ENCODE data around the gene POM121L2.

The POM121L2 gene

DNA sequence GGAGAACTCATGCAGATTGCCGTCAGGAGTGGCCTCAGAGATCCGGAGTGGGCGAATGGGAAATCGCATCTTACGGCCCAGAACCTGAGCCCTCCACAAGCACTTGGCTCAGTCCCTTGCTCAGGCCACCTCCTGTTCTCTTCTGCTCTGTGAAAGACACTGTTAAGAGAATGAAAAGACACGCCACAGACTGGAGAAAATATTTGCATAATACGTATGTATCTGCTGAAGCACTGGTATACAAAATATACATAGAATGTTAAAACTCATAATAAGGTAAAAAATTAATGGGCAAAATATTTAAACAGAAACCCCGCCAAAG is 838 bp upstream of the POM121L2 start:
- no peak for DNase-seq (ENCODE audit: low read depth)
- peak overlapping the region; percentile 51 for H3K4me3 ChIP-seq (ENCODE audit: low read depth, low read length)
- in situ Hi-C loops (cut with HindIII; ENCODE audit: low sequenced_read_pairs) = no loop called here
- TF ChIP-seq, protein P1, sequence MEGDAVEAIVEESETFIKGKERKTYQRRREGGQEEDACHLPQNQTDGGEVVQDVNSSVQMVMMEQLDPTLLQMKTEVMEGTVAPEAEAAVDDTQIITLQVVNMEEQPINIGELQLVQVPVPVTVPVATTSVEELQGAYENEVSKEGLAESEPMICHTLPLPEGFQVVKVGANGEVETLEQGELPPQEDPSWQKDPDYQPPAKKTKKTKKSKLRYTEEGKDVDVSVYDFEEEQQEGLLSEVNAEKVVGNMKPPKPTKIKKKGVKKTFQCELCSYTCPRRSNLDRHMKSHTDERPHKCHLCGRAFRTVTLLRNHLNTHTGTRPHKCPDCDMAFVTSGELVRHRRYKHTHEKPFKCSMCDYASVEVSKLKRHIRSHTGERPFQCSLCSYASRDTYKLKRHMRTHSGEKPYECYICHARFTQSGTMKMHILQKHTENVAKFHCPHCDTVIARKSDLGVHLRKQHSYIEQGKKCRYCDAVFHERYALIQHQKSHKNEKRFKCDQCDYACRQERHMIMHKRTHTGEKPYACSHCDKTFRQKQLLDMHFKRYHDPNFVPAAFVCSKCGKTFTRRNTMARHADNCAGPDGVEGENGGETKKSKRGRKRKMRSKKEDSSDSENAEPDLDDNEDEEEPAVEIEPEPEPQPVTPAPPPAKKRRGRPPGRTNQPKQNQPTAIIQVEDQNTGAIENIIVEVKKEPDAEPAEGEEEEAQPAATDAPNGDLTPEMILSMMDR (IDR thresholded peaks at IDR 0.05; ENCODE audit: low read depth, low read length, missing control alignments) = no peak

DNA sequence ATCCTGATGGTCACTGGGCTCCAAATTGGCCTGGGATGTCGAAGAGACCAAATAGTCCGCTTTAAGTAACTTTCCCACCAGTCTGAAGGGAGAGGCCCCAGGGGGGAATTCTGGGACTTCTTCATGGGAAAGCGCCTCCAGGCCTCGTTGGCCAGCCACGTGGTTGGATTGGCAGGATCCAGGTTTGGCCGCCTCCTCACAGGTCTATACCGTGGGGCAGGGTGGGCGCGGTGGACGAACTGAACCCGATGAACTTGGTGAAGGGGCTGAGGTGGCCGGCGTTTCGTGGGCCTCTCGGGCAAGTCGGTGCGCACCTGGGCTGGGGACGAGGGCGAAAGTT is 297 bp downstream of the POM121L2 start:
- in situ Hi-C loops (cut with HindIII; ENCODE audit: low sequenced_read_pairs) = no loop called here

DNA sequence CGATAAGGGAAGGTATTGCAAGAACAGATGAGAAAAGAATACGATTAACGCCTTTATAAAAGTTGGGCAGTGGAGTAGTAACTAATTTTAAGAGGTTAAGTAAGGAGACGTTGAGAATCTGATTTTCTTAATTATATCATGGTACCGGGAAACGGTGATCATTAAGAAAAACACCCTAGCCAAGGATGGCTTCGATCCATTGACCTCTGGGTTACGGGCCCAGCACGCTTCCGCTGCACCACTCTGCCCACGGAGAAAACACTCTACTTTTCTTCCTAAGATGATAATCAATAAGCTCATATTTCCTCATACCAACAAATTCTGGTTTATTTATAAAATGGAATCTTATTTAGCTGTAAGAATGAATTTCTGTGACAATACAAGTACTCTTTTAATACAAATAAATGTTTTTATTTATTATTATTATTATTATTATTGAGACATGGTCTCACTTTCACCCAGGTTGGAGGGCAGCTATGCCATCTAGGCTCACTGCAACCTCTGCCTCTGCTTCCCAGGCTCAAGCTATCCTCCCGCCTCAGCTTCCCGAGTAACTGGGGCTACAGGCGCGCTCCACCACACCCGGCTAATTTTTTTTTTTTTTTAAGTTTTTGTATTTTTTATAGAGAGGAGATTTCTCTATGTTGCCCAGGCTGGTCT is 8.3 kb downstream of the POM121L2 start:
- no peak for DNase-seq (ENCODE audit: low read depth)
- in situ Hi-C loops (cut with HindIII; ENCODE audit: low sequenced_read_pairs) = no loop called here
- TF ChIP-seq, protein P1 (IDR thresholded peaks at IDR 0.05; ENCODE audit: low read depth, low read length, missing control alignments) = no peak

More for the DNA sequence above, 297 bp downstream of the POM121L2 start:
- peak overlapping the region; percentile 51 for H3K4me3 ChIP-seq (ENCODE audit: low read depth, low read length)
- DNase-seq (ENCODE audit: low read depth) = no peak
- TF ChIP-seq, protein P1 (IDR thresholded peaks at IDR 0.05; ENCODE audit: low read depth, low read length, missing control alignments) = no peak

GRCh38 chr6:27297857-27298730 is 14.0 kb downstream of the POM121L2 start:
- peak overlapping the region; percentile 7 for H3K4me3 ChIP-seq (ENCODE audit: low read depth, low read length)
- no peak for DNase-seq (ENCODE audit: low read depth)
- TF ChIP-seq, protein P1 (IDR thresholded peaks at IDR 0.05; ENCODE audit: low read depth, low read length, missing control alignments) = no peak
- in situ Hi-C loops (cut with HindIII; ENCODE audit: low sequenced_read_pairs) = no loop called here

More for the DNA sequence above, 8.3 kb downstream of the POM121L2 start:
- H3K4me3 ChIP-seq (ENCODE audit: low read depth, low read length) = no peak overlapping the region

- TF ChIP-seq, protein P1 (IDR thresholded peaks at IDR 0.05; ENCODE audit: low read depth, low read length, missing control alignments) = no peak
- in situ Hi-C loops (cut with HindIII; ENCODE audit: low sequenced_read_pairs) = no loop called here
- no peak for DNase-seq (ENCODE audit: low read depth)
- peak overlapping the region; percentile 7 for H3K4me3 ChIP-seq (ENCODE audit: low read depth, low read length)
These were observed 14.6 kb downstream of the POM121L2 start for GRCh38 chr6:27297484-27297856.

- TF ChIP-seq, protein P1 (IDR thresholded peaks at IDR 0.05; ENCODE audit: low read depth, low read length, missing control alignments) = no peak
- peak overlapping the region; percentile 52 for H3K4me3 ChIP-seq (ENCODE audit: low read depth, low read length)
- DNase-seq (ENCODE audit: low read depth) = no peak
- in situ Hi-C loops (cut with HindIII; ENCODE audit: low sequenced_read_pairs) = no loop called here
These were observed 15.8 kb downstream of the POM121L2 start for GRCh38 chr6:27296106-27296783.
